ENCODE data around the gene UGT1A9. TPM values are rescaled to one million over a fixed set of nuclear protein-coding genes. Genes with fewer than 3 reads are reported as not detected.
A peak's percentile ranks its signal among the peaks of the same experiment; 100 is the strongest.
"Not testable (repeated sequence)": the region's sequence is repeated elsewhere in the genome, so short reads cannot be mapped to it uniquely, and the experiment has no call there.

Gene UGT1A9
- total and polyA plus RNA-seq, 8 donors: 0.73 to 7.0 (median 3.9) TPM; not detected in 5

- Histone ChIP-seq H3K4me3 (no peak overlapping the region), H3K9me3 (no peaks in the 10 kb centered on the region), H3K27ac (no peak overlapping the region), H3K36me3 (no peaks in the 10 kb centered on the region), H3K4me1 (peaks cover 0 to 9% (median 2%) of the 10 kb centered on the region in 4 donors), H3K27me3 (no peaks in the 10 kb centered on the region)
- TF ChIP-seq POLR2AphosphoS5 (IDR thresholded peaks at IDR 0.05): no peak
- TF ChIP-seq POLR2A (IDR thresholded peaks at IDR 0.05): no peak
- TF ChIP-seq EP300 (IDR thresholded peaks at IDR 0.05): no peak
- TF ChIP-seq, protein P1, sequence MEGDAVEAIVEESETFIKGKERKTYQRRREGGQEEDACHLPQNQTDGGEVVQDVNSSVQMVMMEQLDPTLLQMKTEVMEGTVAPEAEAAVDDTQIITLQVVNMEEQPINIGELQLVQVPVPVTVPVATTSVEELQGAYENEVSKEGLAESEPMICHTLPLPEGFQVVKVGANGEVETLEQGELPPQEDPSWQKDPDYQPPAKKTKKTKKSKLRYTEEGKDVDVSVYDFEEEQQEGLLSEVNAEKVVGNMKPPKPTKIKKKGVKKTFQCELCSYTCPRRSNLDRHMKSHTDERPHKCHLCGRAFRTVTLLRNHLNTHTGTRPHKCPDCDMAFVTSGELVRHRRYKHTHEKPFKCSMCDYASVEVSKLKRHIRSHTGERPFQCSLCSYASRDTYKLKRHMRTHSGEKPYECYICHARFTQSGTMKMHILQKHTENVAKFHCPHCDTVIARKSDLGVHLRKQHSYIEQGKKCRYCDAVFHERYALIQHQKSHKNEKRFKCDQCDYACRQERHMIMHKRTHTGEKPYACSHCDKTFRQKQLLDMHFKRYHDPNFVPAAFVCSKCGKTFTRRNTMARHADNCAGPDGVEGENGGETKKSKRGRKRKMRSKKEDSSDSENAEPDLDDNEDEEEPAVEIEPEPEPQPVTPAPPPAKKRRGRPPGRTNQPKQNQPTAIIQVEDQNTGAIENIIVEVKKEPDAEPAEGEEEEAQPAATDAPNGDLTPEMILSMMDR (IDR thresholded peaks at IDR 0.05): no peak
- 65 to 79% (median 71%) methylated on average over 2 of the region's 2 CpGs for WGBS, 5 donors
- intact Hi-C loops (cut with DNase I; ENCODE audit: low total_unique reads): no loop called here
- no peak for DNase-seq
Observed at GRCh38 chr2:233740870-233741269, 69.2 kb downstream of the UGT1A9 start.

GRCh38 chr2:233743464-233744259 is 72.0 kb downstream of the UGT1A9 start:
- peaks cover 0 to 3% (median 0%) of the 10 kb centered on the region in 4 donors for H3K4me1 ChIP-seq
- DNase-seq: no peak
- H3K27me3 ChIP-seq: no peaks in the 10 kb centered on the region
- H3K27ac ChIP-seq: no peak overlapping the region
- H3K4me3 ChIP-seq: no peak overlapping the region
- intact Hi-C loops (cut with DNase I; ENCODE audit: low total_unique reads): no loop called here
- TF ChIP-seq, protein P1 (IDR thresholded peaks at IDR 0.05): no peak
- TF ChIP-seq EP300 (IDR thresholded peaks at IDR 0.05): no peak
- TF ChIP-seq POLR2AphosphoS5 (IDR thresholded peaks at IDR 0.05): no peak
- no peak for TF ChIP-seq POLR2A (IDR thresholded peaks at IDR 0.05)
- WGBS, 5 donors: 93 to 97% (median 95%) methylated on average over 41 to 46 of the region's 46 CpGs
- no peaks in the 10 kb centered on the region for H3K36me3 ChIP-seq
- no peaks in the 10 kb centered on the region for H3K9me3 ChIP-seq

- Histone ChIP-seq H3K9me3 (peaks cover 0 to 4% (median 2%) of the 10 kb centered on the region in 4 donors), H3K4me1 (peaks cover 0 to 3% (median 0%) of the 10 kb centered on the region in 4 donors), H3K27ac (no peak overlapping the region), H3K36me3 (no peaks in the 10 kb centered on the region), H3K4me3 (no peak overlapping the region), H3K27me3 (no peaks in the 10 kb centered on the region)
- intact Hi-C loops (cut with DNase I; ENCODE audit: low total_unique reads): no loop called here
- DNase-seq: peak in 1 of 2 donors; percentile 24
- 45 to 62% (median 51%) methylated on average over 5 of the region's 5 CpGs for WGBS, 5 donors
- TF ChIP-seq POLR2A (IDR thresholded peaks at IDR 0.05): no peak
Observed at GRCh38 chr2:233745073-233745755, 73.5 kb downstream of the UGT1A9 start.

DNA sequence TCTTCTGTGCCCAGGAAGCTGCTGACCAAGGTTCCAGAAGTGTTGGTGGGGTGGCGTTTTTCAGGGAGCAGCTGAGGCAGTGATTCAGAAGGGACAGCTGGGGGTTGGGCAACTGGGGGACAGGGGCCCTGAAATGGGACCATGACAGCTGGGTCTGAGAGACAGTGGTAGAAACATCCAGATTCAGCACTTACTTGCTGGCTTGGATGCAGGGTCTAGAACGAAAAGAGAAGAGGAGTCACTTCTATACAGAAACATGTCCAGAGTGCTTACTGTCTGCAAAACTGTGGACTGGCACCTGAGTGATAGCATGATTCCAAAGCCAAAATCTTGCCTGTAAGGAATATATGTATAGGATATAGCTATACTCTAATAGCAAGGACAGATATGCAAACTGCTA is 74.1 kb downstream of the UGT1A9 start:
- H3K4me3 ChIP-seq; H3K27ac ChIP-seq; intact Hi-C loops (cut with DNase I; ENCODE audit: low total_unique reads); H3K9me3 ChIP-seq; DNase-seq; H3K36me3 ChIP-seq; H3K27me3 ChIP-seq; H3K4me1 ChIP-seq: not testable (repeated sequence)
- WGBS, 5 donors: 80 to 93% (median 81%) methylated on average over 2 of the region's 2 CpGs

DNA sequence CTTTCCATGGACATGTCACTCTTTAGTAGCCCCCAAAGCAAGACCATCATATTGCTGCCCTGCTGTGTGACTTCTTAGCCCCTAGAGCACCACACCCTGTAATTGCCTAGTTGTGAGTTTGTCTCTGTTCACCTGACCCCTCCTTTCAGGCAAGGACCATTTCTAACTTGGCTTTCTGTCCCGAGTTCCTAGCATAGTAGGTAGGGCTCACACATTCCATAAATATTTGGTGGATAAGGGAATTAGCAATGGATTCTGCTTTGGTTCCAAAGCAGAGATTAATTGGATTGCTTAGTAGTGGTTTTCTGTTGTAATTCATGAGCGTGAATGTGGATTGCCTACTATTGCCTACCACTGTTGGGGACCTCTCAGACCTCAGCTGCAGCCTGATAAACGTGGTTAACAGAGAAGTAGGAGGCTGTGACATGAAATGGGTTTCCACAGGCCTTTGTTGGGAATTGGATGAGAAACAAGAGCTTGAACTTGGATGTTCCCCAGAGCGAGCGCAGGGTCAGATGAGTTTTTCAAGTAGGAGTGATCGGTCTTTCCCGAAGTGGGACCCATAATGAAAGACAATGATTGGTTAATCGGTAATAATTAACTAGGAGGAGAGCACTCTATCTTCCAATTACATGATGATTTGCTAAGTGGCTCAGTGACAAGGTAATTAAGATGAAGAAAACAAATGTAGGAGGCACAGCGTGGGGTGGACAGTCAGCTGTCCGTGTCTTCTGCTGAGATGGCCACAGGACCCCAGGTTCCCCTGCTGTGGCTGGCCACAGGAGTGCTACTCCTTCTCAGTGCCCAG is 75.0 kb downstream of the UGT1A9 start:
- Histone ChIP-seq H3K36me3 (no peaks in the 10 kb centered on the region), H3K4me1 (peaks cover 0 to 3% (median 0%) of the 10 kb centered on the region in 4 donors), H3K27ac (no peak overlapping the region), H3K4me3 (no peak overlapping the region), H3K9me3 (peaks cover 0 to 17% (median 12%) of the 10 kb centered on the region in 4 donors), H3K27me3 (no peaks in the 10 kb centered on the region)
- WGBS, 5 donors: 75 to 83% (median 78%) methylated on average over 10 of the region's 10 CpGs
- no peak for DNase-seq
- TF ChIP-seq EP300 (IDR thresholded peaks at IDR 0.05) (no peak), POLR2AphosphoS5 (IDR thresholded peaks at IDR 0.05) (no peak), POLR2A (IDR thresholded peaks at IDR 0.05) (no peak)
- TF ChIP-seq, protein P1 (IDR thresholded peaks at IDR 0.05): no peak
- intact Hi-C loops (cut with DNase I; ENCODE audit: low total_unique reads): no loop called here

All from stomach (tissue), 9 donors.